OCI-LY7 (cell line): Measurements from ENCODE around the gene RNF220. TPM values are rescaled to one million over a fixed set of nuclear protein-coding genes. Genes with fewer than 3 reads are reported as not detected.

ENCODE experiments used
- BruUV-seq: library from RNA; stranded (reverse); fragments of 400-500 nt; replicated peaks from 2 replicates; lab custom pipeline; 2021; lab: Mats Ljungman, UMichigan
- CTCF ChIA-PET: fragments of 300-600 bp; sonication (Branson Sonifier 250); formaldehyde crosslinking; loops from one replicate; lab custom pipeline; 2022; ENCODE audit warnings: antibody characterized with exemption; ENCODE audit not compliant: unreplicated experiment; lab: Charles Lee
- POLR2A ChIA-PET: fragments of 300-600 bp; sonication (Branson Sonifier 250); formaldehyde crosslinking; loops from one replicate; lab custom pipeline; 2022; ENCODE audit warnings: antibody characterized with exemption; lab: Charles Lee
- DNase-seq: peaks from one replicate; pipeline ENCODE4 v3.0.0-alpha.2; 2015; ENCODE audit warnings: low spot score
- H2AFZ ChIP-seq: fragments of 200-600 bp; sonication (generic), shearing (Covaris generic); 2 replicates; pipeline ENCODE4 v1.6.1; 2014; ENCODE audit warnings: mild to moderate bottlenecking, antibody characterized with exemption, low read length, moderate library complexity
- H3K27ac ChIP-seq: fragments of 200-600 bp; sonication (generic); 2 replicates; pipeline ENCODE4 v1.5.1; 2014; ENCODE audit warnings: mixed run types, low read depth, mild to moderate bottlenecking, moderate library complexity, low read length, inconsistent platforms; ENCODE audit not compliant: poor library complexity, severe bottlenecking
- H3K36me3 ChIP-seq: fragments of 200-600 bp; sonication (generic); 2 replicates; pipeline ENCODE4 v1.6.1; 2014; ENCODE audit warnings: mild to moderate bottlenecking, antibody characterized with exemption, low read length, moderate library complexity, mixed read lengths; ENCODE audit not compliant: insufficient read depth
- H3K4me1 ChIP-seq: fragments of 200-600 bp; sonication (generic); 2 replicates; pipeline ENCODE4 v1.5.1; 2014; ENCODE audit warnings: mild to moderate bottlenecking, low read length; ENCODE audit not compliant: insufficient read depth, poor library complexity, severe bottlenecking
- H3K4me2 ChIP-seq: fragments of 200-600 bp; sonication (generic); 2 replicates; pipeline ENCODE4 v1.6.1; 2014; ENCODE audit warnings: mild to moderate bottlenecking, low read length
- H3K4me3 ChIP-seq: fragments of 200-600 bp; sonication (generic); 2 replicates; pipeline ENCODE4 v1.5.1; 2014; ENCODE audit warnings: mild to moderate bottlenecking, low read depth, low read length; ENCODE audit not compliant: poor library complexity, severe bottlenecking
- H3K79me2 ChIP-seq: fragments of 200-600 bp; sonication (generic); 2 replicates; pipeline ENCODE4 v1.6.1; 2016; ENCODE audit warnings: low read depth, mild to moderate bottlenecking, low read length, moderate library complexity, mixed read lengths; ENCODE audit not compliant: insufficient read depth
- H3K9me2 ChIP-seq: fragments of 200-600 bp; sonication (generic); 2 replicates; pipeline ENCODE4 v1.6.1; 2016; ENCODE audit warnings: mild to moderate bottlenecking, low read length, mixed read lengths; ENCODE audit not compliant: insufficient read depth
- H3K9me3 ChIP-seq: fragments of 200-600 bp; sonication (generic); 2 replicates; pipeline ENCODE4 v1.6.1; 2014; ENCODE audit warnings: mild to moderate bottlenecking, mixed run types, low read length, mixed read lengths
- H4K20me1 ChIP-seq: fragments of 200-600 bp; sonication (generic); 2 replicates; pipeline ENCODE4 v1.6.1; 2014; ENCODE audit warnings: mild to moderate bottlenecking, antibody characterized with exemption, low read length, moderate library complexity, mixed read lengths; ENCODE audit not compliant: insufficient read depth
- CTCF ChIP-seq: fragments of 200-600 bp; sonication (generic); conservative IDR thresholded peaks from 2 replicates; pipeline ENCODE4 v1.5.1; 2014; ENCODE audit warnings: mild to moderate bottlenecking, antibody characterized with exemption, low read length, moderate library complexity, mixed read lengths
- EZH2phosphoT487 ChIP-seq: fragments of 200-600 bp; sonication (generic); IDR thresholded peaks from 2 replicates; pipeline ENCODE4 v1.6.1; 2018; ENCODE audit warnings: low read depth, borderline replicate concordance, mild to moderate bottlenecking, mixed run types, antibody characterized with exemption, low read length, moderate library complexity, mixed read lengths
- intact Hi-C: fragments of 100-400 bp; cut with micrococcal nuclease; formaldehyde crosslinking; loops from one replicate; pipeline ENCODE4 v1.10.0; 2022; ENCODE audit not compliant: unreplicated experiment
- total RNA-seq, 2 experiments: library from RNA; depleted of rRNA in 1 of 2; stranded (reverse); fragments of >200 nt in 1 of 2; shearing (Covaris generic) in 1 of 2; gene quantifications; 2 replicates each; pipeline ENCODE4 v1.2.3, GENCODE V29; 2014 to 2022

The RNF220 gene
- total RNA-seq, 2 experiments from 2014 or later = 82.3 to 85.5 TPM

- Histone ChIP-seq H3K4me2 (no peak overlapping the region), H4K20me1 (no peaks in the 10 kb centered on the region)
- CTCF ChIA-PET = no interaction called here
Observed at GRCh38 chr1:44371206-44371605, 33.8 kb upstream of the RNF220 start.

GRCh38 chr1:44375547-44375946 is 29.5 kb upstream of the RNF220 start:
- intact Hi-C loops = loop anchor here (10.0 kb wide), 1 partner anchor 279 kb away; no protein-coding TSS in a partner anchor
- POLR2A ChIA-PET = no interaction called here
- no TSS peak for BruUV-seq

More at GRCh38 chr1:44371206-44371605, 33.8 kb upstream of the RNF220 start:
- no peak overlapping the region for H3K27ac ChIP-seq
- H3K9me3 ChIP-seq = no peaks in the 10 kb centered on the region
- TF ChIP-seq CTCF (no peak), EZH2phosphoT487 (no peak)
- no peaks in the 10 kb centered on the region for H3K4me1 ChIP-seq
- no peak overlapping the region for H2AFZ ChIP-seq
- H3K79me2 ChIP-seq = no peaks in the 10 kb centered on the region
- no peaks in the 10 kb centered on the region for H3K9me2 ChIP-seq
- no peak for DNase-seq
- POLR2A ChIA-PET = interaction anchor here (0.7 kb wide), 1 partner anchor 95 kb away, joined by 3 read pairs; no protein-coding TSS in a partner anchor
- intact Hi-C loops = loop anchor here (10.0 kb wide), 1 partner anchor 284 kb away; no protein-coding TSS in a partner anchor
- no peak overlapping the region for H3K4me3 ChIP-seq
- no peaks in the 10 kb centered on the region for H3K36me3 ChIP-seq
- no TSS peak for BruUV-seq

More at GRCh38 chr1:44375547-44375946, 29.5 kb upstream of the RNF220 start:
- H4K20me1 ChIP-seq = no peaks in the 10 kb centered on the region
- H3K79me2 ChIP-seq = no peaks in the 10 kb centered on the region
- H3K4me2 ChIP-seq = no peak overlapping the region
- H3K27ac ChIP-seq = no peak overlapping the region
- H3K9me3 ChIP-seq = no peaks in the 10 kb centered on the region
- H3K4me3 ChIP-seq = no peak overlapping the region
- H3K4me1 ChIP-seq = no peaks in the 10 kb centered on the region
- H3K36me3 ChIP-seq = no peaks in the 10 kb centered on the region
- TF ChIP-seq EZH2phosphoT487 (no peak), CTCF (no peak)
- DNase-seq = no peak
- H2AFZ ChIP-seq = no peak overlapping the region
- CTCF ChIA-PET = no interaction called here
- H3K9me2 ChIP-seq = no peaks in the 10 kb centered on the region
